ENCODE data around the gene FKTN.
"Not testable (repeated sequence)": the region's sequence is repeated elsewhere in the genome, so short reads cannot be mapped to it uniquely, and the experiment has no call there.

FKTN gene

DNA sequence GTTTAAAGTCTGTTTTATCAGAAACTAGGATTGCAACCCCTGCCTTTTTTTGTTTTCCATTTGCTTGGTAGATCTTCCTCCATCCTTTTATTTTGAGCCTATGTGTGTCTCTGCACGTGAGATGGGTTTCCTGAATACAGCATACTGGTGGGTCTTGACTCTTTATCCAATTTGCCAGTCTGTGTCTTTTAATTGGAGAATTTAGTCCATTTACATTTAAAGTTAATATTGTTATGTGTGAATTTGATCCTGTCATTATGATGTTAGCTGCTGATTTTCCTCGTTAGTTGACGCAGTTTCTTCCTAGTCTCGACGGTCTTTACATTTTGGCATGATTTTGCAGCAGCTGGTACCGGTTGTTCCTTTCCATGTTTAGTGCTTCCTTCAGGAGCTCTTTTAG lies 22.0 kb downstream of the FKTN start:
- not testable (repeated sequence) for H3K4me1 Mint-ChIP-seq (ENCODE audit: low read depth); H3K27me3 Mint-ChIP-seq; H3K9me3 Mint-ChIP-seq; H3K4me3 Mint-ChIP-seq; H3K27ac Mint-ChIP-seq
- H3K36me3 Mint-ChIP-seq (ENCODE audit: low read depth) = peaks cover 33% of the 10 kb centered on the region

DNA sequence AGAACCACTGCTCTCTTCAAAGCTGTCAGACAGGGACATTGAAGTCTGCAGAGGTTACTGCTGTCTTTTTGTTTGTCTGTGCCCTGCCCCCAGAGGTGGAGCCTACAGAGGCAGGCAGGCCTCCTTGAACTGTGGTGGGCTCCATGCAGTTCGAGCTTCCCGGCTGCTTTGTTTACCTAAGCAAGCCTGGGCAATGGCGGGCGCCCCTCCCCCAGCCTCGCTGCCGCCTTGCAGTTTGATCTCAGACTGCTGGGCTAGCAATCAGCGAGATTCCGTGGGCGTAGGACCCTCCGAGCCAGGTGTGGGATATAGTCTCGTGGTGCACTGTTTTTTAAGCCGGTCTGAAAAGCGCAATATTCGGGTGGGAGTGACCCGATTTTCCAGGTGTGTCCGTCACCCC lies 23.6 kb downstream of the FKTN start:
- not testable (repeated sequence) for H3K27ac Mint-ChIP-seq; H3K27me3 Mint-ChIP-seq; H3K9me3 Mint-ChIP-seq; H3K4me1 Mint-ChIP-seq (ENCODE audit: low read depth); H3K4me3 Mint-ChIP-seq
- peaks cover 31% of the 10 kb centered on the region for H3K36me3 Mint-ChIP-seq (ENCODE audit: low read depth)

DNA sequence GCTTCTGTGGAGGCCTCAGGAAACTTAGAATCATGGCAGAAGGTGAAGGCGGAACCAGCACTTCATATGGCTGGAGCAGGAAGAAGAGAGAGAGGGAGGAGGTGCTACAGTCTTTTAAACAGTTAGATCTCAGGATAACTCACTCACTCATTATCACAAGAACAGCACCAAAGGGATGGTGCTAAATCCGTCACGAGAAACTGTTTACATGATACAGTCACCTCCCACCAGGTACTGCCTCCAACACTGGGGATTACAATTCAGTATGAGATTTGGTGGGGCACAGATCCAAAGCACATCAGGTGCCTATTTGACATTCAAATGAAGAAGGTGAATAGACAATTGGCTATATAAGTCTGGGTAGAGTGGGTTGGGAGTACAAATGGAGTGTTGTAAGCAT lies 35.2 kb downstream of the FKTN start:
- H3K9me3 Mint-ChIP-seq = peaks cover 12% of the 10 kb centered on the region
- no peak overlapping the region for H3K4me3 Mint-ChIP-seq
- no peak overlapping the region for H3K27ac Mint-ChIP-seq
- H3K4me1 Mint-ChIP-seq (ENCODE audit: low read depth) = no peaks in the 10 kb centered on the region
- H3K27me3 Mint-ChIP-seq = no peaks in the 10 kb centered on the region
- H3K36me3 Mint-ChIP-seq (ENCODE audit: low read depth) = peaks cover 15% of the 10 kb centered on the region

DNA sequence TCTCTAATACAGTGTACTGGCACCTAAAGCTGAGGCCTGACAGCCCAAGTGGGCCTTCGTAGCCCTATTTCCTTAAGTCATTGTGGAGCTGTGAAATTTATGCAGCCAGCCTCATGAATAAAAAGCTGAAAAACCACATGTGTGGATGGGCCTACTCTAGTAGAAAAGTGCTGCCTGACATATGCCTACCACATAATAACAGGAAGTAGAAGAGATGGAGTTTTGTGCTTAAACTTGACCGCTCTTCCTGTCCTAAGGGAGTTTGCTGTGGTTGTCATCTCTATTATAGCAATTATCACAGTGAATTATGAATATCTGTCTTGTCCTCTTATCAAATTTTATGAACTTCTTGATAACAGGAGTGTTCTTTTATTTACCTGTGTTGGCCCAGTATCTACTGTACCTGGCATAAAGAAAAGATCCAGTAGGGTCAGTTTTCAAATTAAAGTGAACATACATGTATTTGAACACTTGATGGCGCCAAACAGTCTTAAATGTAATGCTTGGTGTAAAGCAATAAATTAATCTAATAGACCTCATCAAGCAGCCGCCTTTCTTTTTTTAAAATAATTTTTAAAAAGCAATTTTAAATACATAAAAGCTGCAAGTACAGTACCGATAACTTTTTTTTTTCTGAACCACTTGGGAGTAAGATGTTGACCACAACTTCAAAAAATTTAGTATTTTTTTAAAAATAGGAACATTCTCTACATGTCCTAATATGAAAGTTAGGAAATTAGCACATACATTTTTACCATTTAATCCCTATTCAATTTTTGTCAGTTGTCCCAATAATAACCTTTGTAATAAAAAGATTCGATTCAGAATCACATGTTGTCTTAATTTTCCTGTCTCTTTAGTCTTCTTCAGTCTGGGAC lies 51.0 kb downstream of the FKTN start:
- Mint-ChIP-seq H3K27me3 (no peaks in the 10 kb centered on the region), H3K9me3 (no peaks in the 10 kb centered on the region), H3K4me1 (ENCODE audit: low read depth) (no peaks in the 10 kb centered on the region), H3K4me3 (no peak overlapping the region), H3K36me3 (ENCODE audit: low read depth) (peaks cover 28% of the 10 kb centered on the region), H3K27ac (no peak overlapping the region)

DNA sequence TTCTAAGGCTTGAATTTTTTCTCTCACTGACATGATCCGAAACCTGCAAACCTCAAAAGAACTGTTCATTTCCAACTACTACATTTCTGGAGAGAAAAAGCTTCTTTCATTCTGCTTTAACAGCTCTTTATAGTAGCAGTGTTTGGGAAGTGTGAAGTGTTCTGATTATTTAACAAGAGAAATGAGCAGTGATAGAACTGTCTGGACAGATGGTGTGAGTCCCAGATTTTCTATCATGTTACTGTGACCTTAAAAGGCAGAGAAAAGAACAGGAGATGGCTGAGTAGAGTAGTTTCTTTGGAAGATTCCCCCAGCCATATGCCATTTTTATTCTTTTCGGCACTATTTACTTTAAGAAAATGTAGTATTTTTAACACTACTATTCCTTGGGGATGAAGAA lies 63.1 kb downstream of the FKTN start:
- Mint-ChIP-seq H3K4me1 (ENCODE audit: low read depth) (no peaks in the 10 kb centered on the region), H3K27me3 (no peaks in the 10 kb centered on the region), H3K27ac (no peak overlapping the region), H3K36me3 (ENCODE audit: low read depth) (peaks cover 33% of the 10 kb centered on the region), H3K9me3 (no peaks in the 10 kb centered on the region), H3K4me3 (no peak overlapping the region)

DNA sequence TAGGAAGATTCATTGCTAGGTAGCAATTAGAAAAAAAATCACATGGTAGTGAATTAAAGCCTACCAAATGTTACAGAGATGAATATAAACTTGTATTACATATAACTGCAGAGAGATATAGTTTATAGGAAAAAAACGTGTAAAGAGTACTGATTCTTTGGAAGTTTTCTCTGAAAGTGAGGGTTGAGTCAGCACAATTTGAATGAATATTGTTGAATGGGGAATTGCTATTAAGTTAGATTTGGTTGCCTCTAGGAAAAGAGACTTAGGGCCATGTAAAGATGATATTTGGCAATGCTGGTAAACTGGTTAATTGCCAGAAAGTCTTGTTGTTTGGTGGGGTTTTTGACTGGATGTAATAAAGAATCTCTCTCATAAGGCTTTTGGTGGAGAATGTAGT lies 67.2 kb downstream of the FKTN start:
- no peaks in the 10 kb centered on the region for H3K27me3 Mint-ChIP-seq
- no peaks in the 10 kb centered on the region for H3K4me1 Mint-ChIP-seq (ENCODE audit: low read depth)
- no peak overlapping the region for H3K4me3 Mint-ChIP-seq
- H3K36me3 Mint-ChIP-seq (ENCODE audit: low read depth) = peaks cover 61% of the 10 kb centered on the region
- peaks cover 4% of the 10 kb centered on the region for H3K9me3 Mint-ChIP-seq
- no peak overlapping the region for H3K27ac Mint-ChIP-seq

DNA sequence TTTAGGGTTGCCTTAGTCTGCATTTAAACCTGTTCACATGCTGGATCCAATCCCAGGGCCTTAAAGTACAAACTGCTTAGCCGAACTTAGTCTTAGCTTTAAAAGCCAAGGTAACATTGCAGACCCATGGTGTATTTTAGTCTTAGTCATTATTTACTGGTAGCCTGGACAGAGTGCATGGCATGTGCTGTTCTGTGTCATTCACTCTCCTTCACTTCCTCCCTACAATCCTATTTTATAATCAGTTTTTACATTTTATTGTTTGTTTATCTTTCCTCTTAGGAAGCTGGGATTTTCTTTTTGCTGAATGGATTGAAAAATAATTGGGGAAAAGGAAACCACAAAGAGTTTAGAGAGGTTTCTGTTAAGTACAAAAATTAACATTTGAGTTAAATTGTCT lies 74.9 kb downstream of the FKTN start:
- Mint-ChIP-seq H3K27ac (no peak overlapping the region), H3K4me3 (no peak overlapping the region), H3K27me3 (no peaks in the 10 kb centered on the region), H3K4me1 (ENCODE audit: low read depth) (no peaks in the 10 kb centered on the region), H3K36me3 (ENCODE audit: low read depth) (peaks cover 33% of the 10 kb centered on the region), H3K9me3 (peaks cover 4% of the 10 kb centered on the region)

DNA sequence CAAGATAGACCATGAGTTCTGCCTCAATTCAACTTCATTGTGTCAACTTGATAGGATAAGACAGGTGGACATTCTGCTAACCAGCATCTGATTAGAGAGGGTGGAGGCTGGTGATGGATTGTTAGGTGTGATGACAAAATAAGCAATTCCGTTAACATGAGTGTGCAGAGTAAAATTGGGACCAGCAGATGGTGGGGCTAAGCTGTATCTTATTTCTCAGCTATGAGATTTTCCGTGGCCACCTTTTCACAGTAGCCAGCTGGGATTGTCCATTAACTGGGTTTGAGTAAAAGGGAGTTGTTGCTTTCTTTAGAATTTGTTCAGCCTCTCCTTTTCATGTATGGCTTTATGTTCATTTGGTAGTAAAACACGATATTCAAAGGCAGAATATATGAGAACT lies 75.5 kb downstream of the FKTN start:
- H3K27me3 Mint-ChIP-seq = no peaks in the 10 kb centered on the region
- no peak overlapping the region for H3K4me3 Mint-ChIP-seq
- no peaks in the 10 kb centered on the region for H3K4me1 Mint-ChIP-seq (ENCODE audit: low read depth)

DNA sequence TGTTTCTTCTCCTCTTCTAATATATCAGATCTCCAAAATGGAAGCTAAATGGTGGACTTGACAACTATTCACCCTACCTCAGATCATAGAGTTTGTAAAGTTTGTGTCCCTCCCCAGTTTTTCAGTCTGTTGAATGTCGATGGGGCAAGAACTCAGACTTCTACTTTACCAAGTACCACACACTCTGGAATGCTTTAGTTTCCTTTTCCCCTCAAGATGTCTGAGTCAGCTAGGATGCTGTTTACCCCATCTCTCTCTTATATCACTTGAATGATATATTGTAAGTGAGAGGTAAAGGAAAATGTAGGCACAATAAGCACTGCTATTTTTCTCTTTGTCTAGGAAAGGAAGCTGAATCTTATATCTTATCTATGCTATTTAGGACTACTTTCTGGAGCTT lies 78.4 kb downstream of the FKTN start:
- Mint-ChIP-seq H3K27me3 (no peaks in the 10 kb centered on the region), H3K4me1 (ENCODE audit: low read depth) (no peaks in the 10 kb centered on the region), H3K36me3 (ENCODE audit: low read depth) (peaks cover 36% of the 10 kb centered on the region), H3K9me3 (no peaks in the 10 kb centered on the region), H3K27ac (no peak overlapping the region), H3K4me3 (no peak overlapping the region)

More for the DNA sequence above, 75.5 kb downstream of the FKTN start:
- Mint-ChIP-seq H3K9me3 (peaks cover 3% of the 10 kb centered on the region), H3K36me3 (ENCODE audit: low read depth) (peaks cover 31% of the 10 kb centered on the region), H3K27ac (no peak overlapping the region)

DNA sequence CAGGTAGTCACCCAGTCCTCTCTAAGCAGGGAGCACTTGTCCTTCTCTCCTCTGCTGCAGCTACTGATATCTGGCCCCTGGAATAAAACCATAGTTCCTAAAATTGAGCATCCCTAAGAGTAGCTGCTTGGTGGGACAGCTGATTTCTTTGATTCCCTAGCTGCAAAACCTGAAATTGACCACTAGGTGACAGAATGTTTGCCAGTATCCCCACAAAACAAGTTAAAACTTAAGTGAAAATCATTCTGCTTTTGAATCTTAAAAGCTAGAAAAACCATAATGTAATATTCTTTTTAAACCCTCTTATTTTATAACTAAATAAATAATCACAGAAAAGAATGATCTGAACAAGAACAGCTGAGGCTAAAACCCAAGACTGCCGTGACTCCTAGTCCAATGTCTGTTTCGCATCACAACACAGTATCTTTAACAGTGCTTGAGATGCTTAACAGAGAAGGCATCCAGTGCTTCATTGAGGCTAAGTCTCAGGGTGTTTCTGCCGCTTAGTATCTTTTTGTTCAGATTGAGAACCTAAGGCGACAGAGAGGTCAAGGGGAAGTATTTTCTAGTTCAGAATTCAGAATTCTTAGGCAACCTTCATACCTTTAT lies 80.0 kb downstream of the FKTN start:
- no peaks in the 10 kb centered on the region for H3K27me3 Mint-ChIP-seq
- no peak overlapping the region for H3K4me3 Mint-ChIP-seq
- peaks cover 37% of the 10 kb centered on the region for H3K36me3 Mint-ChIP-seq (ENCODE audit: low read depth)
- no peak overlapping the region for H3K27ac Mint-ChIP-seq
- H3K9me3 Mint-ChIP-seq = no peaks in the 10 kb centered on the region
- no peaks in the 10 kb centered on the region for H3K4me1 Mint-ChIP-seq (ENCODE audit: low read depth)

DNA sequence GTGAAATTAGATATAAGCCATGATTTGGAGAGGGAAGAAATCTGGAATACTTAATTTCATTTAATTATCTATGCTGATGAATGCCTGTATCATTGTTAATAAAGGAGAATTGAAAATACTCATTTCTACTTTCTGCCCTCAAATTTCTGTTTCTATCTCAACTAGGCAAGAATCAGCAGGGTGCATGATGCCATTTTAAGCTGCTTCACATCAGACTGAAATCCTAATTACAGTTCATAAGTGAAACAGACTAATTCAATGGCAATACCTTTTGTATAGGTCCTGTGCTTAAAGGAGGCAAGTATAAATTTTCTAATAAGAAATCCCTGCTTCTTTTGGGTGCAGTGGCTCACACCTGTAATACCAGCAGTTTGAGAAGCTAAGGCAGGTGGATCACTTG lies 82.0 kb downstream of the FKTN start:
- peaks cover 37% of the 10 kb centered on the region for H3K36me3 Mint-ChIP-seq (ENCODE audit: low read depth)
- no peak overlapping the region for H3K27ac Mint-ChIP-seq

DNA sequence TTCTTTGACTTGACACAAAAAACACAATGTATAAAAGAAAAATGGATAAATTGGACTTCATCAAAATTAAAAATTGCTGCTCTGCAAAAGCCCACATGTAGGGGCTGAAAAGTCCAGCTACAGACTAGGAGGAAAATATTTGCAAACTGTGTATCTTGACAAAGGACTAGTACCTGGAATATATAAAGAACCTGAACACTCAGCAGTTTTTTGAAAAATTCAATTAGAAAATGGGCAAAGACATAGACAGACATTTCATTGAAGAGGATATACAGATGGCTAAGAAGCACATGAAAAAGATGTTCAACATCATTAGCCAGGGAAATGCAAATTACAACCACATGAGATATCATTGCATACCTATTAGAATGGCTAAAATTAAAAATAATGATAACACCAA lies 85.9 kb downstream of the FKTN start:
- Mint-ChIP-seq H3K9me3 (no peaks in the 10 kb centered on the region), H3K4me3 (no peak overlapping the region), H3K27me3 (no peaks in the 10 kb centered on the region), H3K27ac (no peak overlapping the region), H3K36me3 (ENCODE audit: low read depth) (peaks cover 21% of the 10 kb centered on the region), H3K4me1 (ENCODE audit: low read depth) (no peaks in the 10 kb centered on the region)

More for the DNA sequence above, 82.0 kb downstream of the FKTN start:
- no peaks in the 10 kb centered on the region for H3K4me1 Mint-ChIP-seq (ENCODE audit: low read depth)
- H3K9me3 Mint-ChIP-seq = no peaks in the 10 kb centered on the region
- H3K4me3 Mint-ChIP-seq = no peak overlapping the region
- H3K27me3 Mint-ChIP-seq = no peaks in the 10 kb centered on the region

DNA sequence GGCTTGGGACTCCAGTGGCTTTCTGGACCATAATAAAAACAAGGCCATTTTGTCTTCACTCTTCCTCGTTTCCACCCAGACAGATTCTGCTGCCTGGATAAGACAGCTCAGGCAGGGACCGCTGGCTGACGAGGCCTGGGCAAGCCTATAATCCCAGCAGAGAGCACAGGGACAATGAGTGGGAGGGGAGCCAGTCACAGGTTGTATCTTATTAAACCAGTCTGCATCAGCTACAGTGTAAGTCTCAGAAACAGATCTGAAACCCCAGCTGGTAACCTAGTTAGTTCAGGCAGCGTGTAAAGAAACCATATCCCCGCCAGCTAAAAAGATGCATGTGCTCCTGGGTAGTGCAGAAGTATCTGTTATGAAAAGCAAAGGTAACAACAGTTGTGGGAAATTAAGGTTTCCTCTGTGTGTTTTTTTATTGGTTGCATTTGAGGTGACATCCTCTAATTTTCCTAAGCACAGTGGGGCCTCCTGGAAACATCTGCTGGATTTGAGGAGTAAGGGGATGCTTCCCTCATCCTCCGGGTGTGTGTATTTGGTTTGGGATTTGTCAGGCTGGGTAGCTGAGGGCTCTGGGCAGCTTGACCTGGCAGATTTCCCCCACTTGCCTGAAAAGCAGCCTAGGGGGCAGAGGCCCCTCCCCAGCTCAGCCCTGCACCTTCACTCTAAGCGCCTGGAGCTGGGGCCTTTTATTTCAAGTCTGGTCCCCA lies 89.1 kb downstream of the FKTN start:
- no peaks in the 10 kb centered on the region for H3K4me1 Mint-ChIP-seq (ENCODE audit: low read depth)
- no peak overlapping the region for H3K4me3 Mint-ChIP-seq
- H3K27ac Mint-ChIP-seq = no peak overlapping the region
- no peaks in the 10 kb centered on the region for H3K27me3 Mint-ChIP-seq
- H3K36me3 Mint-ChIP-seq (ENCODE audit: low read depth) = no peaks in the 10 kb centered on the region
- H3K9me3 Mint-ChIP-seq = no peaks in the 10 kb centered on the region

DNA sequence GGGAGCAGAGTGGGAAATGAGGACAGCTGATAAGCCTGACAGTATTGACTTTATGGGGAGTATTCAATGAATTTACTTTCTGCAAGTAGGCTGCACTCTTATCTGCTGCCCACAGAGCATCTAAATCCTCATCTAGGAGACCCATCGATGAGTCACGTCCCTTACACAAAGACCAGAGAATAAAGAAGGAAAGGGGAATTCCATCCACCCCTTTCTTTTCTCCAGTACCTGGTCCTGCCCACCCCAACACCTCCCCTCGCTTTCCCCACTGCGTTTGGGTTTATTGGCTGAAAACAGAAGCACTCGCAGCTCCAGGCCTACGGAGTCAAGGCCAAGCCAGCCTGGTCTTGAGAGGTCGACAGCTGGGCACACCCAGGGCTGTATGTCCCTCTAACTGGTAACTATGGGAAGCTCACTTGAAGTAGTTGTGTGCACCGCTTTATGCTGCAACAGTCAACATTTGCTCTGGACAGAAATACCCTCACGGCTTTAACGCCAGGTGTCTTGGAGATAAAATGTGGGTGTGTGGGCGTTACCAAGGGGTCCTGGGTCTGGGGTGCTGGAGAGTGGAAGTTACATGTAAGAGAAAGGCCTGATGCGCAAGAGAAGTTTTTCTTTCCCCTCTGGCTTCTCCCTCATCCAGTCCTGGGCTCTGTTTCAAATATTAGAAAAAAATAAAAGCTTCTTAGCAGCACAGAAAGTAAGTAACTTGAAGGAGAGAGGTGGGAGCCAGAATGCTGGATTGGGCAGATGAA lies 89.8 kb downstream of the FKTN start:
- H3K4me3 Mint-ChIP-seq = no peak overlapping the region
- no peaks in the 10 kb centered on the region for H3K36me3 Mint-ChIP-seq (ENCODE audit: low read depth)
- no peak overlapping the region for H3K27ac Mint-ChIP-seq
- no peaks in the 10 kb centered on the region for H3K27me3 Mint-ChIP-seq
- no peaks in the 10 kb centered on the region for H3K9me3 Mint-ChIP-seq
- no peaks in the 10 kb centered on the region for H3K4me1 Mint-ChIP-seq (ENCODE audit: low read depth)

DNA sequence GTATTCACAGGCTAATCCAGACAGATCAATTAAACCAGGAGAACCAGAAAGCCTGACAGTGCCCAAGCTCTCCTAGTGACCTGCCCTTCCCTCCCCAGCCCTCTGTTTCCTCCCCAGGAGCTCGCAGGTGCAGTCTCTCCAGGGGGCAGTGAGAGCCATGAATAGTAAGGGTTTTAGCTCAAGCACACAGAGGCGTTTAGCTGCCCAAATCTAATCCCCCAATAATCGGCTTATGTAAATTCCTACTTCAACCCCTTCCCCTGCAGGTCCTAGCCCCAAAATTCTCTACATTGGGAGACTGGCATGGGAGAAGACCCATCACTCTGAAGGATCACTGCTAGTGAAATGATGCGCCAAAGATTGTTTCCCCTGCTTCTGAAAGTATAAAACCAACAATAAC lies 93.9 kb downstream of the FKTN start:
- H3K27ac Mint-ChIP-seq = no peak overlapping the region
- H3K4me1 Mint-ChIP-seq (ENCODE audit: low read depth) = peaks cover 5% of the 10 kb centered on the region
- no peak overlapping the region for H3K4me3 Mint-ChIP-seq
- peaks cover 16% of the 10 kb centered on the region for H3K27me3 Mint-ChIP-seq
- H3K36me3 Mint-ChIP-seq (ENCODE audit: low read depth) = no peaks in the 10 kb centered on the region
- no peaks in the 10 kb centered on the region for H3K9me3 Mint-ChIP-seq

Measured in stimulated activated naive CD8-positive, alpha-beta T cell treated with anti-CD3 and anti-CD28 coated beads, Interleukin-15, Interleukin-2, amounts not matched to agents 100 ng/mL and 50 ng/mL, for 24 hours (primary cell).